ENCODE results near the gene DCAF5.
A peak's percentile ranks its signal among the peaks of the same experiment; 100 is the strongest.
"Not testable (repeated sequence)": the region's sequence is repeated elsewhere in the genome, so short reads cannot be mapped to it uniquely, and the experiment has no call there.

The DCAF5 gene

GRCh38 chr14:69066396-69067171 lies 86.3 kb downstream of the DCAF5 start:
- Histone ChIP-seq H3K27me3 (ENCODE audit: low read depth) (no peaks in the 10 kb centered on the region), H3K36me3 (replicated peaks) (peaks cover 2% of the 10 kb centered on the region), H3K9me3 (no peaks in the 10 kb centered on the region)

GRCh38 chr14:69065934-69066333 lies 87.0 kb downstream of the DCAF5 start:
- H3K9me3 ChIP-seq; H3K36me3 ChIP-seq (replicated peaks); in situ Hi-C loops (cut with MboI; ENCODE audit: low sequenced_read_pairs); H3K4me3 ChIP-seq; DNase-seq (ENCODE audit: low spot score in 2 of 2); H3K27me3 ChIP-seq (ENCODE audit: low read depth); H3K4me1 ChIP-seq: not testable (repeated sequence)

More at GRCh38 chr14:69066396-69067171, 86.3 kb downstream of the DCAF5 start:
- in situ Hi-C loops (cut with MboI; ENCODE audit: low sequenced_read_pairs) = no loop called here
- DNase-seq (ENCODE audit: low spot score in 2 of 2) = no peak
- no peak overlapping the region for H3K4me3 ChIP-seq
- H3K4me1 ChIP-seq = no peaks in the 10 kb centered on the region; the same call in 1 of the 2 replicates

- Histone ChIP-seq H3K27me3 (ENCODE audit: low read depth) (no peaks in the 10 kb centered on the region), H3K4me1 (no peaks in the 10 kb centered on the region), H3K4me3 (no peak overlapping the region), H3K9me3 (no peaks in the 10 kb centered on the region), H3K36me3 (replicated peaks) (peaks cover 12% of the 10 kb centered on the region)
- in situ Hi-C loops (cut with MboI; ENCODE audit: low sequenced_read_pairs) = no loop called here
- no peak for DNase-seq (ENCODE audit: low spot score in 2 of 2)
These were observed 88.3 kb downstream of the DCAF5 start for GRCh38 chr14:69064596-69064995.

GRCh38 chr14:69059658-69060623 lies 93.0 kb downstream of the DCAF5 start:
- Histone ChIP-seq H3K36me3 (replicated peaks) (peaks cover 21% of the 10 kb centered on the region), H3K4me3 (no peak overlapping the region), H3K27me3 (ENCODE audit: low read depth) (no peaks in the 10 kb centered on the region), H3K9me3 (no peaks in the 10 kb centered on the region), H3K4me1 (peaks cover 11% of the 10 kb centered on the region)
- DNase-seq (ENCODE audit: low spot score in 2 of 2) = no peak
- in situ Hi-C loops (cut with MboI; ENCODE audit: low sequenced_read_pairs) = no loop called here

GRCh38 chr14:69055999-69056788 lies 96.7 kb downstream of the DCAF5 start:
- Histone ChIP-seq H3K4me3 (no peak overlapping the region), H3K4me1 (peaks cover 17% of the 10 kb centered on the region), H3K9me3 (no peaks in the 10 kb centered on the region), H3K36me3 (replicated peaks) (peaks cover 25% of the 10 kb centered on the region), H3K27me3 (ENCODE audit: low read depth) (no peaks in the 10 kb centered on the region)
- in situ Hi-C loops (cut with MboI; ENCODE audit: low sequenced_read_pairs) = no loop called here
- peak; percentile 72 to 78 for DNase-seq (ENCODE audit: low spot score in 2 of 2)

GRCh38 chr14:69055125-69055524 lies 97.8 kb downstream of the DCAF5 start:
- peaks cover 27% of the 10 kb centered on the region for H3K4me1 ChIP-seq
- no peak for DNase-seq (ENCODE audit: low spot score in 2 of 2)
- in situ Hi-C loops (cut with MboI; ENCODE audit: low sequenced_read_pairs) = no loop called here

GRCh38 chr14:69054030-69054429 lies 98.9 kb downstream of the DCAF5 start:
- Histone ChIP-seq H3K9me3 (no peaks in the 10 kb centered on the region), H3K36me3 (replicated peaks) (peaks cover 19% of the 10 kb centered on the region), H3K27me3 (ENCODE audit: low read depth) (no peaks in the 10 kb centered on the region), H3K4me3 (no peak overlapping the region), H3K4me1 (peaks cover 27% of the 10 kb centered on the region)
- no peak for DNase-seq (ENCODE audit: low spot score in 2 of 2)
- in situ Hi-C loops (cut with MboI; ENCODE audit: low sequenced_read_pairs) = no loop called here

More at GRCh38 chr14:69055125-69055524, 97.8 kb downstream of the DCAF5 start:
- Histone ChIP-seq H3K27me3 (ENCODE audit: low read depth) (no peaks in the 10 kb centered on the region), H3K4me3 (no peak overlapping the region), H3K36me3 (replicated peaks) (peaks cover 19% of the 10 kb centered on the region), H3K9me3 (no peaks in the 10 kb centered on the region)

- H3K9me3 ChIP-seq = no peaks in the 10 kb centered on the region
- no peaks in the 10 kb centered on the region for H3K27me3 ChIP-seq (ENCODE audit: low read depth)
- H3K36me3 ChIP-seq (replicated peaks) = peaks cover 19% of the 10 kb centered on the region
- H3K4me3 ChIP-seq = no peak overlapping the region
- in situ Hi-C loops (cut with MboI; ENCODE audit: low sequenced_read_pairs) = no loop called here
- H3K4me1 ChIP-seq = peaks cover 27% of the 10 kb centered on the region
- no peak for DNase-seq (ENCODE audit: low spot score in 2 of 2)
These were observed 100.7 kb downstream of the DCAF5 start for GRCh38 chr14:69052181-69052601.

GRCh38 chr14:69050240-69051184 lies 102.4 kb downstream of the DCAF5 start:
- Histone ChIP-seq H3K27me3 (ENCODE audit: low read depth) (no peaks in the 10 kb centered on the region), H3K9me3 (no peaks in the 10 kb centered on the region), H3K4me3 (no peak overlapping the region), H3K4me1 (peaks cover 16% of the 10 kb centered on the region), H3K36me3 (replicated peaks) (peaks cover 16% of the 10 kb centered on the region)
- in situ Hi-C loops (cut with MboI; ENCODE audit: low sequenced_read_pairs) = no loop called here
- peak in 1 of 2 experiments; percentile 47 for DNase-seq (ENCODE audit: low spot score in 2 of 2)

- H3K36me3 ChIP-seq (replicated peaks) = peaks cover 7% of the 10 kb centered on the region
- peaks cover 16% of the 10 kb centered on the region for H3K4me1 ChIP-seq
- H3K9me3 ChIP-seq = no peaks in the 10 kb centered on the region
- in situ Hi-C loops (cut with MboI; ENCODE audit: low sequenced_read_pairs) = no loop called here
- no peak for DNase-seq (ENCODE audit: low spot score in 2 of 2)
- no peak overlapping the region for H3K4me3 ChIP-seq
- no peaks in the 10 kb centered on the region for H3K27me3 ChIP-seq (ENCODE audit: low read depth)
These were observed 103.2 kb downstream of the DCAF5 start for GRCh38 chr14:69049675-69050074.

- DNase-seq (ENCODE audit: low spot score in 2 of 2) = no peak
- in situ Hi-C loops (cut with MboI; ENCODE audit: low sequenced_read_pairs) = no loop called here
- Histone ChIP-seq H3K9me3 (no peaks in the 10 kb centered on the region), H3K4me1 (peaks cover 16% of the 10 kb centered on the region), H3K36me3 (replicated peaks) (no peaks in the 10 kb centered on the region), H3K4me3 (no peak overlapping the region), H3K27me3 (ENCODE audit: low read depth) (no peaks in the 10 kb centered on the region)
These were observed 104.5 kb downstream of the DCAF5 start for GRCh38 chr14:69048456-69048855.

- Histone ChIP-seq H3K36me3 (replicated peaks) (no peaks in the 10 kb centered on the region), H3K4me3 (no peak overlapping the region), H3K4me1 (peaks cover 16% of the 10 kb centered on the region), H3K27me3 (ENCODE audit: low read depth) (0 out of 2 replicates have a peak, but pooled peaks cover 4% of the 10 kb centered on the region), H3K9me3 (no peaks in the 10 kb centered on the region)
- in situ Hi-C loops (cut with MboI; ENCODE audit: low sequenced_read_pairs) = no loop called here
- no peak for DNase-seq (ENCODE audit: low spot score in 2 of 2)
These were observed 105.7 kb downstream of the DCAF5 start for GRCh38 chr14:69047255-69047654.

Data from HAP-1 (cell line).